Embryonic facial prominence (tissue), 1 donor: ENCODE data around the gene CFAP46.
"Not testable (repeated sequence)": the region's sequence is repeated elsewhere in the genome, so short reads cannot be mapped to it uniquely, and the experiment has no call there.

Experiments
- DNase-seq: peaks from one replicate; pipeline ENCODE4 v3.0.0-alpha.2; 2016; ENCODE audit errors: extremely low spot score

Gene CFAP46

GRCh38 chr10:132912713-132913558 lies 29.4 kb downstream of the CFAP46 start:
- no peak for DNase-seq

- DNase-seq: no peak
These were observed 30.1 kb downstream of the CFAP46 start for GRCh38 chr10:132912225-132912712.

GRCh38 chr10:132911786-132912097 lies 30.6 kb downstream of the CFAP46 start:
- DNase-seq: no peak

DNA sequence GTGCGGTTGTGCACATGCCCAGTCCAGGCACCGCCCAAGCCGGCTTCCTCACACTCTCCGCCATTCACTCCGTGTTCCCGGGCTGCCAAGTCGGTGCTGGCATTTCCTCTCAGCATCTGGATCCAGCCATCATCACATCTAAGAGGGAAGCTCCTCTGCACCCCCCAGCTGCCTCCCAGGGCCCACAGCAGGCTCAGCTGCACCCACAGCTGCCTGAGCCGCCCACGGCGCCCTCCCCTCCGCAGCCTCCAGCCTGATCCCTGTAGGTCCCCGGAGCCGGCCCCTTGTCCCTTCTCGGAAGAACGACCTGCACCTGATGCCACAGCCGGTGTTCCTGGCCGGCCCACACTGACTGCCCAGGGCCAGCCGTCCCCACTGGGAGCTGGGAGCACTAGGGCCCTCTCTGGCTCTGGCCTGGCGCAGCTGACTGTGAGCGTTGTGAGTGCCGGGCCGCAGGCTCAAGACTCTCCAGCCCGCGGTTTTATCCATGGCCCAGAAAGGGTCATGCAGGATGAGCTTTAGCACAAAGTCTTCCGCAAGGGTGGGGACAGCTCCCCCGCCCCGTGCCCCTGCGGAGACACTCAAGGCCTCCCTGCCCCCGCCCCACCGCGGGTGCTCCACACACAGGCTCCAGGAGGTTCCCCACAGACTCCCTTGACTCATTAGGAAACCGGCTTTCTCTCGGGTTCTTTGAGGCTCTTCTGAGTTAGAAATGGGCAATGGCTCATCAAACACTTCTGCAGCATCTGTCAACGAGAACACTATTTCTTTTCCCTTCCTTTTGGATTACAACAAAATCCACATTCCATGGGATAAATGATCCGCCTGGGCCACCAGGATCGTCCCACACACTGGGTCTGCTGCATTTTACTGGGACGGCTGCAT lies 31.2 kb downstream of the CFAP46 start:
- DNase-seq: no peak

- no peak for DNase-seq
These were observed 32.0 kb downstream of the CFAP46 start for GRCh38 chr10:132910186-132910880.

DNA sequence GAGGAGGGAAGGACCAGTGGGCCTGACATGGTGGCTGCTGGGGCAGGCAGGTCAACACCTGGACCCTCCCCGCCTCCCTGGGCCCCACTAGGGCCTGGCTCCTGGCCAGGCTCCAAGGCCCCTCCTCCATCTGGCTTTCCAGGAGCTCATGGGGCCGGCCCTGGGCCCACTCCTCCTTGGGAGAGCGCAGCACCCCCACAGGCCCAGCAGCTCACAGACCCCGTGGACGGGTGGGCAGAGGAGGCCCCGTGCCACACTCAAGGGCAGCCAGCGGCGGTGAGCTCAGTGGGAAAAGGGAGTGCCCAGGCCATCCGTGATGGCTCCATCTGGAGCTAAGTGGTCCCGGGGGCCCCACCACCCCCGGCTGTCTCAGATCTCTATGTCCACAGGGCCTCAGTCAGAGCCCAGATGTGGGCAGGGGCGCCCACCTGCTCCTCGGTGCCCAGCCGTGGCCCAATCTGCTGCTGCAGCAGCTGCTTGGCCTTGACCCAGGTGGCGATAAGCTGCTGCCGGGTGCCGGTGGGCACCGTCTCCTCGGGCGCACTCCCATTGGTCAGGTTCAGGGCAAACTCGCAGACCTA lies 32.8 kb downstream of the CFAP46 start:
- DNase-seq: no peak

GRCh38 chr10:132908621-132909295 lies 33.6 kb downstream of the CFAP46 start:
- no peak for DNase-seq

DNA sequence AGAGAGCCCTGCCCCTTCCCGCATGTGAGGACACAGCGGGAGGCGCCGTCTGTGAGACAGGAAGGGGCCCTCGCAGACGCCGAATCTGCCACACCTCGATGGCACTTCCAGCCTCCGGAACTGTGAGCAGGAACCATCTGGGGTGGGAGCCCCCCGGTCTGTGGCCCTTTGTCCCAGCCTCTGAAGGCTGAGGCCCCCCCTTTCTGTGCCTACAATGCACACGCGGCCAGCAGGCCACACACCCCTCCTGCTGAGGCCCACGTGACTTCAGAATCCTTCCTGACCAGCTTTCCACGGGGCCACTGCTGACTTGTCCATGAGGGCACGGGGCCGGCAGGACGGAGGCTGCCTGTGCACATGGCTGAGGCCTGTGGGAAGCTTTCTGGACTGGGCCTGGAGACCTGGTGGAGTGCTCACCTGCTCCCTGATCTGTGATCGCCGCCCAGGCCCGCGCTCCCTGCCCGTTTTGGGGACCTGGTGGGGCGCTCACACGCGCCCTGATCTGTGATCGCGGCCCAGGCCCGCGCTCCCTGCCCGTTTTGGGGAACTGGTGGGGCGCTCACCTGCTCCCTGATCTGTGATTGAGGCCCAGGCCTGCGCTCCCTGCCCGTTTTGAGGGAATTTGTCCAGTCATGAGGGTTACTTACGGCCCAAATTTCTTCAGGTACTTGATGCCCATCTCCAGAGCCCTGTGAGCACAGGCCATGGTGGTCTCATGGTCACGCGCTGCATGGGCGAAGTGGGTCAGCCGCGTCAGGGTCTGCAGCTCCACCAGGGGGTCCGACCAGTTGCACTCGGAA lies 34.3 kb downstream of the CFAP46 start:
- DNase-seq: no peak

GRCh38 chr10:132906836-132907235 lies 35.5 kb downstream of the CFAP46 start:
- no peak for DNase-seq

- no peak for DNase-seq
These were observed 36.3 kb downstream of the CFAP46 start for GRCh38 chr10:132906106-132906505.

DNA sequence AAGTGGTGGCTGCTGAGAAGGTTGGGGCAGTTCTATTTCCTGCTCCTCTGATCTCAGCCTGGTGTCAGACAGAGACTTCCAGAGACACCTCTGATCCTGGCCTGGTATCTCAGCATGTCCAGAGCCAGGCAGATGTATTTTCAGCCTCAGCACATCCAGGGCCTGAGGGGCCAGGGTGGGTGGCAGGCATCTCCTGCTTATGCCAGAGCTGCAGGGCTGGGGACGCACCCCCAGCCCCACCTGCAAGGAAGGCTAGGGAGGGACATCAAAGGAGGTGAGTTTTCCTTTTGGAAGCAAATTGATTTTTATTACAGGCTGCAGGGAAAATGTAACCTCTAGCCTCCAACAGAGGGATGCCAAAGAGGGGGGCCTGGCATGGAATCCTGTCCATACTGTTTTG lies 36.7 kb downstream of the CFAP46 start:
- no peak for DNase-seq

DNA sequence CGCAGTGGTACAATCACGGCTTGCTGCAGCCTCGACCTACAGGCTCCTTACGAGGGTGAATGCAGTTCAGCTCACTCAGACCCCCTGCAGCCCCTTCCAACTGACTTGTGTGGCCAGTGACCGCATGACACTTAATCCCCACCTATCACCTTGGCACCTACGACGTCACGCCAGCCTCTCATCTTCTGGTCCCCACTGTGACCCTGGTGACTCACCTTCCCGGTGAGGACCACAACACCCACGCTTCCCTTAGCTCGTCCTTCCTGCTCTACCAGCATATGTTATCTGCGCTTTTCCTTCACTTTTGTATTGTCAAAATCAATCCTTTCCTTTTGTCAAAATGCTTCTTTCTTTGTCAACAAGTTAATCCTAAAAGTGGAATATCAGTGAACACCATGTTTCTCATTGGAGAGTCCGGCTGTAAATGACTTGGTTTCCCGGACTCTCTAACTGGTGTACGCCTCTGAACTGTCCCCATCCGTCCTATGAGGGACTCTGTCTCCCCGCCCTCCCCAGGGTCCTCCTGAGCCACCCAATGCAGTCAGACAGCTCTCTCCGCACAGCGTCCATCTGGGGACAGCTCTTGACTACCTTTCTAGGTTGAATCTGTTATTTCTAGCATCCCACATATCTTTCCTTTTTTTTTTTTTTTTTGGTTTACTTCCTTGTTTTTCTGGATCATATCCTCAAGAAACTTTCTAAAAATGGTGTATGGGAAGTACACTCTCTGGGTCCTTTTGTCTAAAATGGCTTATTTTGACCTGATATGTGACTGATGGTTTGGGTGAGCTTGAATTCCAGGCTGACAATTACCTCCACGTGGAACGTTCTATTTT lies 37.3 kb downstream of the CFAP46 start:
- DNase-seq: no peak

DNA sequence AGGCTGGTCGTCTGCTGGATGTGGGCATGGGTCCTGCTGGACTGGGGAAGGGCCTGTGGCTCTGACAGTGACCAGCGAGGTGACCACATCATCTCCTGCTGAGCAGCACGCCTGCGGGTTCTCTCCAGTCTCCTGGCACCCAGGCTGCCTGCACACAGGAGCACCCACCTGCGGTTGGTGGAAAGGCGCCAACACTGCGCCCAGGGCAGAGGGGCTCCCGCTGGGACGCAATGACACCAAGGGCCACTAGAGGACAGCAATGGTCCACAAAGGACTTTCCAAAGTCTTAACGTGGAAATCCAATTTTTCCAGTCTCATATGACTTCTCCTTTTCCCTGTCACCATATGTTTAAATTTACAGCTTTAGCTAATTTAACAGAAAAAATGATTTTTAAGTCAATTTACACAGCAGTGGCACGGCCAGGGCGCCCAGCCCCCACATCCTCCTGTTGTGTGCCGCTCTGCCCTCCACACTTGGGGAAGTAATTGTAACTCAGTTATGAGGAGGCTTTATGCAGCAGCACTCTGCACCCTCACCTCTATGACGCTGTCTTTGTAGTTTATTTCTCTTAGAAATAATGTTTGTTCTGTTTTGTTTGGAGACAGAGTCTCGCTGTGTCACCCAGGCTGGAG lies 38.1 kb downstream of the CFAP46 start:
- DNase-seq: no peak

DNA sequence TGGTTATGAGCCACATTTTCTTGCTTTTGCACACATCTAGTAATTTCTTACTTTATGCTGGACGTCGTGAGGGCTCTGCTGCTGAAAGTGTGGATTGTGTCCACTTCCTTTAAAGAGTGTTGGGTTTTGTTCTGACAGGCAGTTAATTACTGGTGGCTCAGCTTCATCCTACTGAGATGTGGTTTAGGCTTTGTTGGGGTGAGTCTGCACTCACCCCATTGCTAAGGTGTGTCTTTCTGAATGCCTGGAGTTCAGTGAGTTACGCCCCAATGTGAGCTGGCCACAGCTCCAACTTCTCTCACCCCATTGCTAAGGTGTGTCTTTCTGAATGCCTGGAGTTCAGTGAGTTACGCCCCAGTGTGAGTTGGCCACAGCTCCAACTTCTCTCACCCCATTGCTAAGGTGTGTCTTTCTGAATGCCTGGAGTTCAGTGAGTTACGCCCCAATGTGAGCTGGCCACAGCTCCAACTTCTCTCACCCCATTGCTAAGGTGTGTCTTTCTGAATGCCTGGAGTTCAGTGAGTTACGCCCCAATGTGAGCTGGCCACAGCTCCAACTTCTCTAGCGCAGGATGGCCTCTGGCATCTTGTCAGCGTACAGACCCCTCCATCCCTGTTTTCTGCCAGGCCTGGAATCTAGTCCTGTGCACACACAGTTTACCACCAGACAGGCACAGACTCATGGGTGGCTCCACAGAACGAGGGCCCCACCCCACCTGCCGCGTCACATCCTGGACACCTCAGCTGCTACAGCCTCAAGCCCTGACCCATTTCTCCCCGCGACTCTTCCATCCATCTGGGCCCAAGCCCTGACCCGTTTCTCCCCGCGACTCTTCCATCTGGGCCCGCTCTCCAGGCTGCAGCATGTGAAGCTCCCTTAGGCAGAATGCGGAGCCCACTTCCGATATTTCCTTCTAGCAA lies 39.5 kb downstream of the CFAP46 start:
- not testable (repeated sequence) for DNase-seq

- no peak for DNase-seq
These were observed 41.0 kb downstream of the CFAP46 start for GRCh38 chr10:132901351-132901750.

DNA sequence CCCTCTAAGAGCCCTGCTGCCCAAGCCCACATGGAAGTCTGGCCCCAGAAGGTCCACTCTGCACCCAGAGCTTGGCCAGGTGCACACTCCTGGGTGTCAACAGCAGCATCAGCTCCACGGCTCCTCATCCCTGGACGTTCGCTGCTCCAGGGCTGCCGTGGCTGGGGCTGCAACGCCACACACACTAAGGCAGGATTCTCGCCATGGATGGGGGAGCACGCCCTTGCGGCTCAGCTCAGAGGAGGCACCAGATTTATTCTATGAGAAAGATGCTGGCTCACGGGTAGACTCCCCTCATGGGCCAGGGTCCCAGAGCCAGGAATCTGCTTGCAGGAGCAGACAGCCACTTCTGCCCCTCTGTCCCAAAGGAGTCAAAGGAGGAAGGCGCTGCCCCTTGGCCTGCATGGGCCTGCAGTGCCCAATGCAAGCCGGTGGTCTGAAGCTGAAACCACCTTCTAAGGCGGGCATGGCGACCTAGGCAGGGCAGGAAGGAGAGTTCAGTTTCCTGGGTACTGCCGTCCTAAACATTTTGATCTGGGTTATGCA lies 42.1 kb downstream of the CFAP46 start:
- DNase-seq: no peak

DNA sequence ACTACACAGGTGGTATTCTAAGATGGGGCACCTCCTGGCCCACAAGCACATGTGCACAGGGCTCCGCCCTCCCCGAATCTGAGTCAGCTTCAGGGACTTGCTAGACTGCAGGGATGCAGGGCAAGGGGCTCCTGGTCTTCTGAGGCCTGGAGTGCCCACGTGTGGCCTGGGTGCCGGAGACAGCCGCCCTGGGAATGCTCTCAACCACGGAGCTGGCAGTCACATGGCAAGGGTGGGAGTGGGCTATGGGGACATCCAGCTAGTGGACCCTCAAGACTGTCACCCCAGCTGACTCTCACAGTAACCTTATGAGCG lies 42.7 kb downstream of the CFAP46 start:
- no peak for DNase-seq
